Measurements from ENCODE around the gene ARHGEF1.

GRCh38 chr19:41901707-41902360 lies 18.9 kb downstream of the ARHGEF1 start:
- TF ChIP-seq MYC (IDR thresholded peaks at IDR 0.05; ENCODE audit: low read depth, low read length) (no peak), CTCF (IDR thresholded peaks at IDR 0.05; ENCODE audit: low read depth, low read length) (no peak), POLR2A (IDR thresholded peaks at IDR 0.05; ENCODE audit: extremely low read depth, insufficient read length) (no peak)
